Raji (cell line): ENCODE measurements around the gene KAT8.

ENCODE experiments used
- POLR2A ChIP-seq: IDR thresholded peaks from 2 replicates; pipeline ENCODE4 v1.6.1; 2011; ENCODE audit warnings: low read depth, low read length, control low read depth; ENCODE audit not compliant: insufficient read depth

The KAT8 gene

DNA sequence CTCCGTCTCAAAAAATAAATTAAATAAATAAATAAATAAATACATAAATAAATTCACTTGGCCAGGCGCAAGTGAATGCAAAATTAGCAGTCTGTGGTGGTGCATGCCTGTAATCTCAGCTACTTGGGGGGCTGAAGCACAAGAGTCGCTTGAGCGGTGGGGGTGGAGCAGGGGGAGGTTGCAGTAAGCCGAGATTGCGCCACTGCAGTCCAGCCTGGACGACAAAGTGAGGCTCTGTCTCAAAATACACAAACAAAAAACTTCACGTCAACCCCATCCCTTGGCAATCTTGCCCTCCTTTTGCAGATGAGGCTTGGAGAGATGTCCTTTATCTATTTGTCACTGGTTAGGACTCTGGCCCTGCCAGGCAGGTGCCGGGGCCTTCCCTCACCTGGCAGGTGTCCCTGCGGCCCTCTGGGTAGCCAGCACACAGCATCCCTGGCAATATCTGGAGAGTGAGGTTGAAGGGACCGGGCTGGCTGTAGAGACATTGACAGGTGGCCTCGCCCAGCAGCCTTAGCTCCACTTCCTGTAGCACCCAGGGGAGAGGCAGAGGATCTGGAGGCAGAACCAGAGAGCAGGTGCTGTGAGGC is 28.0 kb downstream of the KAT8 start:
- no peak for TF ChIP-seq POLR2A

DNA sequence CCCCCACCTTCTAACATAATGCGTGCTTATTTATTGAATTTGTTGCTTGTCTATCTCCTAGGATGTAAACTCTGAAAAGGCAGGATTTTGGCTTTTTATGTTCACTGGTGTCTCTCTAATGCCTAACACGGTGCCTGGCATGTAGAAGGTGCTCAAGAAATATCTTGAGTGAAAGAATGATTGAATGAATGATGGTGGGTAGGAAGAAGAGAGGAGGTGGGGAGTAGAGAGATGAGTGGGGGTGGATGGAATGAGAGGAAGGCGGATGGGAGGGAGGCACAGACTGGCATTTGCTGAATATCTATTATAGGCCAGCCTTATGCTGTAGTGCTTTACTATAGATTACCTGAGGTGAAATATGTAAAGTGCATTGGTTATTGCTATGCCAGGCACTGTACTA is 30.1 kb downstream of the KAT8 start:
- no peak for TF ChIP-seq POLR2A

DNA sequence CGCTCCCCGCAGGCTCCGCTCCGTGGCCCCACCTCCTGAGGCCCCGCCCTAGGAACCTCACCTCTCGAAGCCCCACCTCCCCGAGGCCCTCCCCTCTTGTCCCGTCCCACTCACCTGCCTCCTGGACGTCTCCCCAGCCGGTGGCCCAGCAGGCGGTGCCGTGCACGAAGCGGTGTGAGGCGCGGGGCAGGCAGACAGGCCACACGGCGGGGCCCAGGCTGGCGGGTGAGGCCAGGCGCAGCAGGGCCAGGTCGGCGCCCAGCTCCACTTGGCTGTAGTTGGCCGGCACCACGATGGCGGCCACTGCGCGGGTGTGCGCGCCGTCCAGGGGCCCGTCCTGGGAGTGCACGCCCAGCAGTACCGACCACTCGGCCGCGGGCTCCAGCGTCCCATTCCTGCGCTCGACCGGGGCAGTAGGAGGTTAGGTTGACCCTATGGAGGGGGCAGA is 30.8 kb downstream of the KAT8 start:
- no peak for TF ChIP-seq POLR2A

DNA sequence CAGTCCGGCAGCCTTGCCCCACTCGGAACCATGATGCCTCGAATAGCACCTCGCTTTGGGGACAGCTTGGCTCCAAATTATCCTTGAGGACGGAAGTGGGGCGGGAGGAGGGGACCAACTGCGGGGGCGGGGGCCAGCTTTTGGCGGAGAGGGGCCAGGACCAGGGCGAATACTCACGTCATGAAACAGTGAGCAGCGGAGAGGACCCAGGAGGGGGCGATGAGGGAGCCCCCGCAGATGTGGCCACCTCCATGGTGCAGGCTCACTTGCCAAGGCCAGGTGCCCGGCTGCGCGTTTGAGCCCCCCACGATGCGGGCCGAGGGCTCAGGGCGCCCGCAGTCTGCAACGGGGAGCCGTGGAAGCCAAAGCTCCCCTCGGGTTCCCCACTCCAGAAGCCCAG is 31.4 kb downstream of the KAT8 start:
- TF ChIP-seq POLR2A, result no peak

DNA sequence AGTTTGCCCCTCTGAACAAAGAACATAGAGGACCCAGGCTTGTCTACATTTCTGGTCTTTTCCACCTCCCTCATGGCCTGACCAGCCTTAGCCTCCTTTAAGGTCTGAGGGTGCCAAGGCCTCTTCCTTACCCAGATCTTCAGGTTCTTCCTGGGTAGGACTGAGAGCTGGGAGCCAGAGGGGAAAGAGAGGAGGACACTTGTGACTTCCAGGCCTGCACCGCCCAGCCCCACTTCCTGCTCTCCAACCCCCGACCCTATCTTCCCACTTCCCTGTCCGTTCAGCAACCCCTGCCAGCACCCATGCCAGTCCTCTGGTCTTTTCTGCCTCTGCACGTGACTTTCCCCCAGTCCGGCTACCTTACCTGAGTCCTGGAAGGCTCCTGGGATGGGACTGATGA is 31.9 kb downstream of the KAT8 start:
- TF ChIP-seq POLR2A, result no peak

DNA sequence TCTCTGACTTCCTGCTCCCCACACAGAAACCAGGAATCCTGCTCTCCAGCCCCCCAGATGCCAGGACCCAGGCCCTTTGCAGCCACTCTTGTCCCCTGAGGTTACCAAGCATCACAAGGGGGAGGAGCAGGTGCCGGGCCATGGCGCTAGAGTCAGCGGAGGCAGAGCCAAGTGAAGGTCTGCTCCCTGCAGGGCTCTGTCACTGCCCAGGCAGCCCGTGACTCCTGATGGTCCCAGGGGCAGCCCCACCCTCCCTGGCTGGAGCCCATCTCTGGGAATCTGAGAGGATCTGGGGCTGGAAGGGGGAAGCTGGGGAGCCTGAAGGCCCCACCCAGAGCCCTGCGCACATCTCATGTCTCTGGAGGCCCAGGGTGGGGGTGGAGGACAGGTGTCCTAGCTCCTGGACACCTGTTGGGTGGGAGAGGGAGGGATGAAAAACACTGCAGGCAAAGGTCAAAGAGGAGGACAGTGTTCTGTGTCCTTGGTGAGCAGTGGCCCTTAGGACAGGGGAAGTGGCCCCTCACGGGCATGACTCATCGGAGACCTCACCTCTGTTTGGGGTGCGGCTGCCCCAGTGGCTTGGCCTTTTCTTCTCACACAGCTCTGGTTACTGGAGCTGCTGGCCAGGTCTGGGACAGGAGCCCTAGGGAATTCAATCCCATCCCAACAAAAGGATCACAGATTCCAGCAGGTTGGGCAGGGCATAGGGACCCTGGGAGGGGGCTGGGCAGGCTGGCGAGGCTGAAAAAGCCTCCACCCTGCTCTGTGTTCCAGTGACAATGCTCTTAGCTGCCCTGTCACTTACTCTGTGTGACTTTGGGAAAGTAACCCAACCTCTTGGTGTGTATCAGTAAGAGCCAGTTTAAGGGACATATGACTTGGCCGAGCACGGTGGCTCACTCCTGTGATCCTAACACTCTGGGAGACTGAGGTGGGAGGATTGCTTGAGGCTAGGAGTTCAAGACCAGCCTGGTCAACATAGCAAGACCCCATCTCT is 32.7 kb downstream of the KAT8 start, which contains the start of gene PRSS36:
PRSS36 (minus strand) TSS at position 173 of the 997 bp plus-strand sequence; CDS start at position 142, 31 bp downstream.
- TF ChIP-seq POLR2A, result no peak

DNA sequence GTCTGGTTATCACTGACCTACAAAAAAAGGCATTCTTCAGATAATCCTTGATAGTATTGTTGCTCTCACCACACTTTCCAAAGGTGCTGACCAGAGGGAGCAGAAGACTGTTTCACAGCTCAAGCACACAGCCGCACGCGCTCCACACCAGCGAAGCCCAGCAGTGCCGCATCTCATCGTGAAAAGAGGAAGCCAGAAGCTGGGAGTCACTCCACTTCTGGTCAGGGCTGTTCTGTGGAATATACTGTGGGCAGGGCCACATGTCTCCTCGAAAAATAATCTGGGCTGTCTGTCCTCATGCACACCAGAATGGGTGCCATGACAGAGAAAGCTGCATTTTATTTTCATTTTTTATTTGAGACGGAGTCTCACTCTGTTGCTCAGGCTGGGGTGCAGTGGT is 39.7 kb downstream of the KAT8 start:
- no peak for TF ChIP-seq POLR2A

DNA sequence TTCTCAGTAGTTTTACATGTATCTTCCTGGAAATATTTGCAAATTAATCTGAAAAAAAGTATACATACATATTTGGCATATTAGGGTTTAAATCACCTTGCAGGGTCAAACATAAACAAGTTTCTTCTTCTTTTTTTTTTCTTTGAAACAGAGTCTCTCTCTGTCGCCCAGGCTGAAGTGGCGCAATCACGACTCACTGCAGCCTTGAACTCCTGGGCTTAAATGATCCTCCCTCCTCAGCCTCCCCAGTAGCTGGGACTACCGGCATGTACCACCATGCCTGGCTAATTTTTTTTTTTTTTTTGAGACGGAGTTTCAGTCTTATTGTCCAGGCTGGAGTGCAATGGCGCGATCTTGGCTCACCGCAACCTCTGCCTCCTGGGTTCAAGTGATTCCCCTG is 49.9 kb downstream of the KAT8 start:
- TF ChIP-seq POLR2A, result no peak

DNA sequence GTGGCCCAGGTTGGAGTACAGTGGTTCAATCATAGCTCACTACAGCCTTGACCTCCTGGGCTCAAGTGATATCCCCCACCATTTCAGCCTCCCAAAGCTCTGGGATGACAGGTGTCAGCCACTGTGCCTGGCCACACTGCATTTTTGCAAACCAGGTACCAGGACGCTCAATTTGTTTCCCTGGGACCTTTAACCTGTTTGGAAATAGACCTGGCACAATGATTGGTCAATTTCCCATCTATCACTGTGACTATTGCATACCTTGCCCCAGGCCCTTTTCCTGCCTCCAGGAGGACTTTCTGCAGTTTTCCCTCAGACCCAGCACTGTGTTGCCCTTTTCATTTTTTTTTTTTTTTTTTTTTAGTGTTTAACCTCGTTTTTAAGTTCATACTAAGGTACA is 51.4 kb downstream of the KAT8 start:
- no peak for TF ChIP-seq POLR2A

DNA sequence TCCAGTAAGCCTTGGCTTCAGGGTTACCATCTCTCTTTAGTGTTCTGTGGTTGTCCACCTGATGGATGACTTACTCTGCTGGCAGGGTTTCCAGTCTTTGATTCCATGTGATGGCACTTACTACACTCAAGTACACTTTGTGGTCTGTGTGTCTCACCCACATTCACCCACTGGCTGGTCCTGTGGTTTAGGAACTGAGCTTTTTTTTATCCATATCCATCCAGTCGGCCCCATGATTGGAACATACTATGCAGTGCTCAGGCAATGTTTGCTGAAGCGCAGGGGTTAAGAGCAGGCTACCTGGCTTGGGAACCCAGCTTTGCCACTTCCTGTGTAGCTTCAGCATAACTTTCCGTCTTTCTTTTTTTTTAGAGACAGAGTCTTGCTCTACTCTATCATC is 59.7 kb downstream of the KAT8 start:
- no peak for TF ChIP-seq POLR2A

DNA sequence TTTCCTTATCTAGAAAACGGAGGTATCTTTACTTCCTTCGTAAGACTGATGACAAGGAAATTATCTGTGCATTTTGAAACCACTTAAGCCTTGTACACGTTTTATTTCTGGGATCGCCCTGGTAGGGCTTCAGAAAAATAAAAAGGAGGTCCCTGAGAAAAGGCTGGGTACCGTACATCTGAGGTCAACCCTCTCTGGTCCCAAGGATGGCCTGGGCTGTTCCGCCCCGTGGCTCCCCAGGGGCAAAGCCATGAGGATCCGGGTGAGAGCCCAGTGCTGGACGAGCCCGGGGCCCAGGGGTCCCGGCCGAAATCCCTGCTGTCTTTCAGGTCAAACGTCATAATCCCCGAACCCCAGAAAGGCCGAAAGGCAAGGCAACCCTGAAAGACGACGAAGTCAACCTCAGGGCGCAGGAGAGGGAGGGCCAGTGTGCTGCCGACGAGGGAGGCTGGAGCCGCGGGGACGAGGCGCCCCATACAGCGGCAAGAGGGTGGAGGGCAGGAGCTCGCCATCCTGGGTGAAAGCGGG is 61.8 kb downstream of the KAT8 start:
- TF ChIP-seq POLR2A, result no peak

DNA sequence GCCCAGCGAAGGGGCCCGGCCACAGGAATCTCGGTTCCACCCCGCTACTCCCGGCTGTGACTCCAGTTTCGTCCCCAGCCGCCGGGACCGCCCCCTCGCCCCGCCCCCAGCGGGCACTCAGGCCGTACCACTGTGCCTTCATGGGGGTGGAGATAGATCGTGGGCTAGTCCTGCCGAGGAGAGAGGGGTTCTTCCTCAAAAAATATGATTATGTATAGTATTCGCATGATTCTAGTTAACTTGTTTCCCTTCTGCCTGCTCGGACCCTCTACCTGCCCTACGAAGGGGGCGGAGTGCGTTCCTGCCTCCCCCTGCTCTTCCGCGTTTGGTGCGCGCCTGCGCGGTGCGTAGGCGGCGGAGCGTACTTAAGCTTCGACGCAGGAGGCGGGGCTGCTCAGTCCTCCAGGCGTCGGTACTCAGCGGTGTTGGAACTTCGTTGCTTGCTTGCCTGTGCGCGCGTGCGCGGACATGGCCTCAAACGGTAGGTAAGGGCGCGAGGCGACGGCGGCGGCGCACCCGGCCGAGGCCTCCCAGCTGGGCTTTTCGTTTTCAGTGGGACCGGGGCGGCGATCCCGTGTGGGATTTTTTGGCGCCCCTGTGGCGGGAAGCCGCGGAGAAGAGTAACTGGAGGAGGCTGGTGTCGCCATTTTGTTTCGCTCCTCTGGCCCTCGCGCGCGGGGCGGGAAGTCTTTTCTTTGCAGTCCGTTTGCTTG is 62.4 kb downstream of the KAT8 start, which contains the start of gene FUS:
FUS (plus strand) TSS at position 393 of the 713 bp plus-strand sequence; CDS start at position 469, 76 bp downstream.
- TF ChIP-seq POLR2A, result peak; percentile 100
